HEK293 (cell line): ENCODE results near the gene ERBB4.

ENCODE experiments used
- CTCF ChIA-PET: fragments of 350-600 bp; formaldehyde crosslinking; extraction: SDS; loops from one replicate; lab custom pipeline; 2021; ENCODE audit warnings: antibody characterized with exemption; lab: Yijun Ruan, JAX
- POLR2A ChIA-PET: fragments of 300-600 bp; formaldehyde crosslinking; extraction: SDS; loops from one replicate; lab custom pipeline; 2020; ENCODE audit warnings: antibody characterized with exemption, inconsistent platforms; lab: Yijun Ruan, JAX
- H3K27ac ChIP-seq: fragments of 200-500 bp; sonication (Bioruptor generic); 2 replicates; pipeline ENCODE4 v1.5.1; 2014; ENCODE audit warnings: low read depth, low read length, control low read depth, inconsistent platforms; ENCODE audit errors: extremely low read depth
- H3K36me3 ChIP-seq, 2 experiments: fragments of 200-500 bp in 1 of 2; sonication (Bioruptor generic) in 1 of 2; 1 replicate in 1 of 2; 2 replicates in 1 of 2; pipeline ENCODE4 v1.5.1; 2014 to 2017; ENCODE audit warnings: inconsistent platforms in 2 of 2, low read length in 2 of 2; ENCODE audit not compliant: control insufficient read depth in 2 of 2, insufficient read depth in 1 of 2
- H3K4me1 ChIP-seq: fragments of 200-500 bp; sonication (Bioruptor generic); 2 replicates; pipeline ENCODE4 v1.5.1; 2014; ENCODE audit warnings: mild to moderate bottlenecking, low read length, inconsistent platforms; ENCODE audit not compliant: control insufficient read depth, insufficient read depth
- H3K4me3 ChIP-seq: 2 replicates; pipeline ENCODE4 v1.5.1; 2011; ENCODE audit warnings: low read depth, mild to moderate bottlenecking, control low read depth, low read length, moderate library complexity
- H3K9me3 ChIP-seq: fragments of 200-500 bp; sonication (Bioruptor generic); 2 replicates; pipeline ENCODE4 v1.5.1; 2014; ENCODE audit warnings: low read depth, low read length, inconsistent platforms; ENCODE audit not compliant: control insufficient read depth, insufficient read depth
- AEBP2 ChIP-seq: fragments of 450-650 bp; formaldehyde crosslinking; IDR thresholded peaks from 2 replicates; pipeline ENCODE4 v1.5.1; 2016; ENCODE audit warnings: missing biosample characterization, missing genetic modification characterization, borderline replicate concordance
- ATF2 ChIP-seq: fragments of 450-650 bp; formaldehyde crosslinking; IDR thresholded peaks from 2 replicates; pipeline ENCODE4 v1.5.1; 2016; ENCODE audit warnings: missing biosample characterization, missing genetic modification characterization, low read depth
- CTCF ChIP-seq: fragments of 450-650 bp; formaldehyde crosslinking; IDR thresholded peaks from 2 replicates; pipeline ENCODE4 v1.5.1; 2016; ENCODE audit warnings: missing biosample characterization, missing genetic modification characterization
- GLI2 ChIP-seq: fragments of 450-650 bp; formaldehyde crosslinking; IDR thresholded peaks from 2 replicates; pipeline ENCODE4; 2017; ENCODE audit warnings: missing biosample characterization, missing genetic modification characterization, low read depth, borderline replicate concordance
- HIC1 ChIP-seq: fragments of 450-650 bp; formaldehyde crosslinking; IDR thresholded peaks from 2 replicates; pipeline ENCODE4 v1.5.1; 2016; ENCODE audit warnings: missing biosample characterization, missing genetic modification characterization
- HOXD13 ChIP-seq: sonication (generic); formaldehyde crosslinking; IDR thresholded peaks from 2 replicates; pipeline ENCODE4 v1.8.0; 2022; ENCODE audit warnings: missing genetic modification reagents, borderline replicate concordance
- KLF10 ChIP-seq: fragments of 450-650 bp; IDR thresholded peaks from 2 replicates; pipeline ENCODE4 v1.5.1; 2018; ENCODE audit warnings: missing biosample characterization, mild to moderate bottlenecking, missing genetic modification characterization
- ZBTB7A ChIP-seq: fragments of 450-650 bp; formaldehyde crosslinking; IDR thresholded peaks from 2 replicates; pipeline ENCODE4 v1.5.1; 2016; ENCODE audit warnings: low read depth, missing biosample characterization, missing genetic modification characterization
- ZNF138 ChIP-seq: fragments of 450-650 bp; formaldehyde crosslinking; IDR thresholded peaks from 2 replicates; pipeline ENCODE4 v1.5.1; 2016; ENCODE audit warnings: missing biosample characterization, missing genetic modification characterization, borderline replicate concordance
- ZNF24 ChIP-seq: fragments of 450-650 bp; formaldehyde crosslinking; IDR thresholded peaks from 2 replicates; pipeline ENCODE4 v1.5.1; 2016; ENCODE audit warnings: missing biosample characterization, missing genetic modification characterization
- ZNF354C ChIP-seq: fragments of 450-650 bp; formaldehyde crosslinking; IDR thresholded peaks from 2 replicates; pipeline ENCODE4 v1.5.1; 2016; ENCODE audit warnings: missing biosample characterization, missing genetic modification characterization, low read depth, borderline replicate concordance
- ZNF398 ChIP-seq: fragments of 450-650 bp; formaldehyde crosslinking; IDR thresholded peaks from 2 replicates; pipeline ENCODE4 v1.5.1; 2017; ENCODE audit warnings: missing biosample characterization, missing genetic modification characterization
- ZNF514 ChIP-seq: fragments of 450-650 bp; formaldehyde crosslinking; IDR thresholded peaks from 2 replicates; pipeline ENCODE4 v1.5.1; 2016; ENCODE audit warnings: missing biosample characterization, missing genetic modification characterization
- ZNF521 ChIP-seq: fragments of 450-650 bp; formaldehyde crosslinking; IDR thresholded peaks from 2 replicates; pipeline ENCODE4 v1.5.1; 2017; ENCODE audit warnings: missing biosample characterization, mild to moderate bottlenecking, missing genetic modification characterization
- ZNF544 ChIP-seq: fragments of 450-650 bp; formaldehyde crosslinking; IDR thresholded peaks from 2 replicates; pipeline ENCODE4 v1.5.0; 2017; ENCODE audit warnings: missing biosample characterization, missing genetic modification characterization
- ZNF555 ChIP-seq: fragments of 450-650 bp; formaldehyde crosslinking; conservative IDR thresholded peaks from 2 replicates; pipeline ENCODE4 v1.5.1; 2017; ENCODE audit warnings: missing biosample characterization, mild to moderate bottlenecking, missing genetic modification characterization, inconsistent platforms
- ZNF621 ChIP-seq: fragments of 450-650 bp; formaldehyde crosslinking; IDR thresholded peaks from 2 replicates; pipeline ENCODE4 v1.5.1; 2017; ENCODE audit warnings: missing biosample characterization, missing genetic modification characterization
- ZNF639 ChIP-seq: fragments of 450-650 bp; formaldehyde crosslinking; IDR thresholded peaks from 2 replicates; pipeline ENCODE4 v1.5.1; 2016; ENCODE audit warnings: missing biosample characterization, missing genetic modification characterization
- TF ChIP-seq, protein P1 (sequence below): fragments of 450-650 bp; formaldehyde crosslinking; IDR thresholded peaks from 2 replicates; pipeline ENCODE4 v1.5.1; 2016; ENCODE audit warnings: missing biosample characterization, missing genetic modification characterization, borderline replicate concordance

The ERBB4 gene

DNA sequence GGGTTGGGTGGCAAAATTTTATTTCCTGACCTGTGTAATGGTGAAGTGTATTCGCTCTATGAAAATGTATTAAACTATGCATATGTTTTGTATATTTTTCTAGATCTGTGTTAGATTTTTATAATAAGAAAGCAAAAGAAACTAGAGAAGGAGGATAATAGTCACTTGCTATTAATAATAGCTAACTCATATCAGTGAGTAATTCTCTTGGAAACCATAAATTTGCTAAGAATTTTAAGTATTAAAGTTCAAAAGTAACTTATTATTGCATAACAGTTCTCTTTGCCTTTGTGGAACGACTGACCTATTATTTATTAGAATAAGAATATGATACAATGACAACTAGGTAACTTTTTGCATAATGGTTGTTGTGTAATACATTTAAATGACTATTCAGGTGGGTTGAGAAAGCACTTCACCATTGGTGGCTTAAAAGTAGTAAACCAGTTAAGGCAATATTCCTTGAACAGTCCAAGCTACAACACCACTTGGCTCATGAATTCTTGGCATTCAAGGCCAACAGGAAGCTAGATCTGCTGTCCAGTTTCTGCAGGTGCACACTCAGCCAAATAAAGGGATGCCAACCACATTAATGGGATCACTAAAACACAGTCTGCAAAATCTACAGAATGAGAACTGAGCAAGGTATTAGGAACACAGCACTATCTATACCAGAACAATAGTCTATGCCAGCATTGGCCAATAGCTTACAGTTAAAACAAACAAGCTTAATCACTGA lies 1060.9 kb downstream of the ERBB4 start (continued):
- TF ChIP-seq ZNF354C (no peak), ZNF514 (tag by site-specific recombination) (no peak), GLI2 (tag by site-specific recombination) (no peak), ZNF521 (tag by site-specific recombination) (no peak), ZNF138 (tag by site-specific recombination) (no peak), CTCF (tag by site-specific recombination) (no peak), ZNF555 (tag by site-specific recombination) (no peak)
- TF ChIP-seq, protein P1, sequence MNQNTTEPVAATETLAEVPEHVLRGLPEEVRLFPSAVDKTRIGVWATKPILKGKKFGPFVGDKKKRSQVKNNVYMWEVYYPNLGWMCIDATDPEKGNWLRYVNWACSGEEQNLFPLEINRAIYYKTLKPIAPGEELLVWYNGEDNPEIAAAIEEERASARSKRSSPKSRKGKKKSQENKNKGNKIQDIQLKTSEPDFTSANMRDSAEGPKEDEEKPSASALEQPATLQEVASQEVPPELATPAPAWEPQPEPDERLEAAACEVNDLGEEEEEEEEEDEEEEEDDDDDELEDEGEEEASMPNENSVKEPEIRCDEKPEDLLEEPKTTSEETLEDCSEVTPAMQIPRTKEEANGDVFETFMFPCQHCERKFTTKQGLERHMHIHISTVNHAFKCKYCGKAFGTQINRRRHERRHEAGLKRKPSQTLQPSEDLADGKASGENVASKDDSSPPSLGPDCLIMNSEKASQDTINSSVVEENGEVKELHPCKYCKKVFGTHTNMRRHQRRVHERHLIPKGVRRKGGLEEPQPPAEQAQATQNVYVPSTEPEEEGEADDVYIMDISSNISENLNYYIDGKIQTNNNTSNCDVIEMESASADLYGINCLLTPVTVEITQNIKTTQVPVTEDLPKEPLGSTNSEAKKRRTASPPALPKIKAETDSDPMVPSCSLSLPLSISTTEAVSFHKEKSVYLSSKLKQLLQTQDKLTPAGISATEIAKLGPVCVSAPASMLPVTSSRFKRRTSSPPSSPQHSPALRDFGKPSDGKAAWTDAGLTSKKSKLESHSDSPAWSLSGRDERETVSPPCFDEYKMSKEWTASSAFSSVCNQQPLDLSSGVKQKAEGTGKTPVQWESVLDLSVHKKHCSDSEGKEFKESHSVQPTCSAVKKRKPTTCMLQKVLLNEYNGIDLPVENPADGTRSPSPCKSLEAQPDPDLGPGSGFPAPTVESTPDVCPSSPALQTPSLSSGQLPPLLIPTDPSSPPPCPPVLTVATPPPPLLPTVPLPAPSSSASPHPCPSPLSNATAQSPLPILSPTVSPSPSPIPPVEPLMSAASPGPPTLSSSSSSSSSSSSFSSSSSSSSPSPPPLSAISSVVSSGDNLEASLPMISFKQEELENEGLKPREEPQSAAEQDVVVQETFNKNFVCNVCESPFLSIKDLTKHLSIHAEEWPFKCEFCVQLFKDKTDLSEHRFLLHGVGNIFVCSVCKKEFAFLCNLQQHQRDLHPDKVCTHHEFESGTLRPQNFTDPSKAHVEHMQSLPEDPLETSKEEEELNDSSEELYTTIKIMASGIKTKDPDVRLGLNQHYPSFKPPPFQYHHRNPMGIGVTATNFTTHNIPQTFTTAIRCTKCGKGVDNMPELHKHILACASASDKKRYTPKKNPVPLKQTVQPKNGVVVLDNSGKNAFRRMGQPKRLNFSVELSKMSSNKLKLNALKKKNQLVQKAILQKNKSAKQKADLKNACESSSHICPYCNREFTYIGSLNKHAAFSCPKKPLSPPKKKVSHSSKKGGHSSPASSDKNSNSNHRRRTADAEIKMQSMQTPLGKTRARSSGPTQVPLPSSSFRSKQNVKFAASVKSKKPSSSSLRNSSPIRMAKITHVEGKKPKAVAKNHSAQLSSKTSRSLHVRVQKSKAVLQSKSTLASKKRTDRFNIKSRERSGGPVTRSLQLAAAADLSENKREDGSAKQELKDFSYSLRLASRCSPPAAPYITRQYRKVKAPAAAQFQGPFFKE = no peak

GRCh38 chr2:211473116-211473515 lies 1065.5 kb downstream of the ERBB4 start:
- POLR2A ChIA-PET = no interaction called here
- Histone ChIP-seq H3K9me3 (no peaks in the 10 kb centered on the region), H3K4me3 (no peak overlapping the region), H3K4me1 (no peaks in the 10 kb centered on the region), H3K27ac (no peak overlapping the region), H3K36me3 (no peaks in the 10 kb centered on the region)
- CTCF ChIA-PET = interaction anchor here (0.8 kb wide), 1 partner anchor 1156 kb away, joined by 6 read pairs; no protein-coding TSS in a partner anchor
- TF ChIP-seq HOXD13 (CRISPR knock-in tag) (no peak), ZNF639 (tag by site-specific recombination) (no peak), ZNF24 (tag by site-specific recombination) (no peak), ZNF398 (tag by site-specific recombination) (no peak), HIC1 (tag by site-specific recombination) (no peak), ZNF621 (tag by site-specific recombination) (no peak), ZBTB7A (tag by site-specific recombination) (no peak), KLF10 (no peak), ZNF544 (tag by site-specific recombination) (no peak), ATF2 (tag by site-specific recombination) (no peak), AEBP2 (tag by site-specific recombination) (no peak)
